H1 (cell line): Measurements from ENCODE around the gene FGF4.

ENCODE experiments used
- CBX8 ChIP-seq: fragments of 300-800, 300-1000 bp; sonication (generic); IDR thresholded peaks from 2 replicates; pipeline ENCODE4 v1.7.1; 2016; ENCODE audit warnings: low read depth, low read length, borderline replicate concordance
- POLR2AphosphoS5 ChIP-seq: IDR thresholded peaks from 2 replicates; pipeline ENCODE4 v1.6.1; 2011; ENCODE audit warnings: low read depth, low read length
- ZNF274 ChIP-seq: IDR thresholded peaks from 2 replicates; pipeline ENCODE4 v1.7.0; 2012; ENCODE audit warnings: low read length, borderline replicate concordance; ENCODE audit errors: extremely low read depth

GRCh38 chr11:69775163-69775755 lies at the start of gene FGF4:
- TF ChIP-seq ZNF274 (no peak), CBX8 (no peak), POLR2AphosphoS5 (no peak)
